ENCODE data around the gene TRDMT1.

TRDMT1 gene

DNA sequence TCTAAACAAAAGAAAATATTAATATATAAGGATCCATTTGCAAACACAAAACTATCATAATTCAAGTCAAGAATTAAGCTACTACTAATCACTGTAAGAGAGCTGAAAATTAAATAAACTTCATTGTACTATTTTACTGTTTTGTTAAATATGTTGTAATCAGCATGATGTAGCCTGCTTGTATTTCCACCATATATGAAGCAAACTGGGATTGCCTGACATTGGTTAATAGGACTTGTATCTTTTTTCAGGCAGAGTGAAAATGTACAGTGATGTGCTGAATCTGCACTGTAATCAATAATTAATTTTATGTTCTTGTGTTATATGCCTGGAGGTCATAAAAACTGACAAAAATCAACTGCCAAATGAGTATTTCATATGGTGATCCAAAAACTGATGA lies 25.4 kb downstream of the TRDMT1 start:
- DNase-seq (ENCODE audit: low read depth in 2 of 2): no peak

DNA sequence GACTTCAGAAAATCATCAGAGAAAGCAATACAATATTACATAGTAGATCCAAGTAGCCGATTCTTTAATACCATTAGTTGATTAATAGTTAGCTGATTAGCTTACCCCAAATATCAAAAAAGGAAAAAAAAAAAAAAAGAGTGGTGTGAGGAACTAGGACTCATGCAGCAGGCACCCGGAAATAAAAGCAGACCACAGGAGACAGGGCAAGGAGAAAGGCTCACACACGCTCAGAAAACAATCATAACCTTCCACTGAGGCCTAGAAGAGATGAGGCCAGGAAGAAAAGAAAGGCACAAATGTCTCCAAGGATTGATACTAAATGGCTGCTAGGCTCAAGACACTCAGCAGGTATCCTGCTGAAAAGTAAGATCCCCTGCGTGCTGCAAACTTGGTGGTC lies 25.9 kb downstream of the TRDMT1 start:
- no peak for DNase-seq (ENCODE audit: low read depth in 2 of 2)

DNA sequence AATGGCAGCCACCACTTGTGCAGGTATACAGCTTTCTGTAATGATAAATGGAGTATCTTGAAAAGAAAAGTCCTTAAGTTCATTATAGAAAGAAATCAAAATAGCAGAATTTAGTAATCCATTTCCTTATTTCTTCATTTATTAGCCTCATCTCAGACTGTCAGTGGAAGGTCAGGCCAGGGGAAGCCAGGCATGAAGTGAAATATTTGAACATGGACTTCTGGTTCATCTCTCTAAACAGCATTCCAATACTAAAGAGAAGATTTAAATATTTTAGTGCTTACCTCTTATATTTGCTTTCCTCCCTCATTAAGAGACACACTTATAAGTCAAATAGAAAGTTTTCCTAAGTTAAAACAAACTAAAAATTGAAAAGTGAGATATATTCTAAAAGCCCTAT lies 26.8 kb downstream of the TRDMT1 start:
- no peak for DNase-seq (ENCODE audit: low read depth in 2 of 2)

DNA sequence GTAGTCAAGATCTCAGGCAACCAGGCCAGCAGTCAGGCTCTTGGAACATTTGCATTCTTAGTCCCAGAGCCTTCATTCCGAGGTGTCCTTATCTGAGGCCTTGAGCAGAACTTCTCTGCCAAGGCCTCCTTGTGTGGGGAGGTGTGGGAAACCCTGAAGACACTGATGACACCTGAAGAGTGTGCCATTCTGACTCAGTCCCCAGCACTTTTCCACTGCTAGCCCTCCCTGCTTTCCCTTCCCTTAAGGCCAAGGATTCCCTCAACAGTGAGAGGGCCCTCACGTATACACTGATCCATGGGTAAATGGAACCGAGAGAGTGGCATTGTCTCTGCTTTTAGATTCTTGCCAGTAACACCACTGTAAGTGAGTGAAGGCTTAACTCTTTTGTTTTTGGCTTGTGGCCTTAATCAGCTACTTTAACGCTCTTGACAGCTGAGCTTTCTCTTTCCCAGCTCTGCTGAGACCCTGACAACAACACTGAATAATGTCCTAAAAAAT lies 30.3 kb downstream of the TRDMT1 start:
- DNase-seq (ENCODE audit: low read depth in 2 of 2): no peak

DNA sequence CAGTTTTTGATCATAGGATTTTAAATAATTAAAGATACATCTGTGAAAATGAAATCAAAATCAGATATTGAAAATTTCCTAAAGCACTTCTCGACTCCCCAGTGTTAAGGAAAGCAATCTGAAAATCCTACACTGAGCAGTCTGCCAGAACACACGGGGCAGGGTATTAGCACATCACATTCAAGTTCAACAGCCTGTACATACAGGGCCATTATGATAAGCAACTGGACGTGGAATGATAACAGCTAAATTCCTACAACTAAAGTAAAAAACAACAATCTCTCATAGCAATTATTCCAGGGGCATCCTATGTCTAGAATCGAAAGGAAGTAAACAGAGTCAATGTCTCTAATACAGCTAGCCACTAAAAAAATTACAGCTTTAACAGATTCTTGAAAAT lies 31.7 kb downstream of the TRDMT1 start:
- DNase-seq (ENCODE audit: low read depth in 2 of 2): no peak

DNA sequence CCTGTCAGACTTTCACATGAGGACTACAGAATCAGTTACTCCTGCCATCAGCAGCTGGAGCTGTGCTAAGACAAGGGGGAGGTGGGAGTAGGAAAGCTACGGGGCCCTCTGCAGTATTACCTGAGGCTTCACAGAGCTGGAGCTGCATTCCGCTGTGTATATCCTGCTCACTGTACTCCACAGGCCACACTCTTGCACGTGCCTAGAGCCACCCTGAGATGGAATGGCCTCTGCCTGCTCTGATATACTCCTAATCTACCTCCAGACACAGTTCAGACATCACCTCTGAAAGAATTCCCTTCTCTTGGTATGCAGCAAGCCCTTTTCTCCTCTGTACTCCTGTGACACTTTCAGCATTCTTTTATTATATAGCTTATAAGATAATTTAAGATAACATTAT lies 34.8 kb downstream of the TRDMT1 start:
- no peak for DNase-seq (ENCODE audit: low read depth in 2 of 2)

DNA sequence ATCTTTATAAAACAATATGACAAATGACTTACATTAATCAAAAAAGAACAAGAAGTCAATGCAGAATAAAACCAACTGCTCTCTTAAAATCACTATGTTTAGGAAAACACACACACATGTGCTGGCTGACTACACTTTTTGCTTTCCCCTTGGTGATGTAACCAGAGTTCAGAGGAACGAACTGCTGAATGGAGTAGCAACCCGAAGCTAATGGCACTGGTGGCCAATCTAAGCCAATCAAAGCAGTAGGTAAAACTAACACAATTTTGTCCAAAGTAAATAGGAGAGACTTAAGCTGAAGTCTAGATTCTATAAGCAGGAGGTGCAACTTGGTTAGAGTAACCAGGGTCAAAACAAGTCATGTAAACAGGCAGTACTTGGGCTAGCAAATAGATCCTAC lies 38.6 kb downstream of the TRDMT1 start:
- DNase-seq (ENCODE audit: low read depth in 2 of 2): no peak

DNA sequence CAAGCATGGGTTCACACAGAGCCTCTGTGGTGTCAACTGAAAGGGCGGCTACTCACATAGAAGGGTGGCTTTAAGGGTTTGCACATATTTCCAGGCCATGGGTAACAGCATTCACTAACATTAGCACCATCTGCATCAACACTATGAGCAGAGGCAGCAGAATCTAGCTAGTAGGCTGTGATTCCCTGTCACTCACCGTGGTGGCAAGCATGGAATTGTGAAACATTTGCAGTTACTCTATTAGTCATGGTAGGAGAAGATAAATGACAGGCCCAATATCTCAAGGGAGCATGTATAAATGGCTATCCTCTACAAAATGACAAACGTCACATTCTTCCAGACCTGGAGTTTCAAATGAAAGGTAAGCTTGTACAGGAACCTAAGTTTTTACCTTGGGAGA lies 39.7 kb downstream of the TRDMT1 start:
- no peak for DNase-seq (ENCODE audit: low read depth in 2 of 2)

DNA sequence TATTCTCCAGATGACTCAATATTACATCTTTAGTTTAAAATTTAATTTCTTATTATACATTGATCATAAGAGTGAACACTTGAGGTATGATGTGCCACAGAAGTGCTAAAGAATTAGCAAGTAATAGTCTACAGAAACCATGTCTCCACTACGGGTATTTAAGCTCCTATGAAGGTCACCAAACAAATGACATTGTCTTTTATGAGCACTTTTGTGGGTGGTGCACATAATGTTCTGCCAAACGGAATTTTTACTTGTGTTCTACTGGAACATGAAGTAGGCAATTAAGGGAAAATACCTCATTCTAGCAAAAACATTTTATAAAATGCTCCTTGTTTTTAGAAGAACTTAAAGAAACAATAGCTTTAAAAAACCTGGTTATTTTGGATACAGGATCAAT lies 44.4 kb downstream of the TRDMT1 start:
- DNase-seq (ENCODE audit: low read depth in 2 of 2): no peak

DNA sequence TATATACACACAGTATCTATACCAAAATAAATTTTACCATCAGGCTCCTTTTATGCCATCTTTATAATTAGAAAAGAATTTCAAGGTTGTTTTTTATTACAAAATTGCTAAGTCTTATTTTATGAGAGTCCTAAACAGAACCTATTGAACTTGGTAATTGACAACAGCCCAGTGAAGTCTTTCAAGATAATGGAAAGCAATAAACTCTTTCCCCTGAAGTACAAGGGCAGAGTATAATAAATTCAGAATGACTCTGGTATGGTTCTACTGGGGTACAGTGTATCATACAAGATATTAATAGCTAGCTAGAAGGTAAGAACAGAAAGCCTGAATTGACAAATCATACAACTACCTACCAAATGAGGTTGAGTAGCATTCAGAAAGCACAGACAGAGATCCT lies 45.6 kb downstream of the TRDMT1 start:
- DNase-seq (ENCODE audit: low read depth in 2 of 2): no peak

DNA sequence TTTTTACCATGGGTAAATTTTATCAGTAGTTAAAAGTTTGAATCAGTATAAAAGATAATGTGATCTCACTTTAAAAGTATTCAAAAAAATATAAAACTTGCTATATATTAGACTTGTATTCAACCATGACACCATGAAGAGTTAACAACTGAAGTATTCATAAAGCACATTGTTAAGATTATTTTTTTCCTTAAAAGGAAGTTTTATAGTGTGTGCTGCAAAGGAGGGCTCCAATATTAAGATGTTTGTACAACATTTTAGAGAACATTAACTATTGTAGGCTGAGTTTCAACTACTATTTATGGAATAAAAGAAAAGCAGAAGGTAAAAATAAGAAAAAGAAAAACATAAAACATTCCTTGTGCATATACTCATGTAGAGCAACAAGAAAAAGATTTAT lies 47.4 kb downstream of the TRDMT1 start:
- no peak for DNase-seq (ENCODE audit: low read depth in 2 of 2)

DNA sequence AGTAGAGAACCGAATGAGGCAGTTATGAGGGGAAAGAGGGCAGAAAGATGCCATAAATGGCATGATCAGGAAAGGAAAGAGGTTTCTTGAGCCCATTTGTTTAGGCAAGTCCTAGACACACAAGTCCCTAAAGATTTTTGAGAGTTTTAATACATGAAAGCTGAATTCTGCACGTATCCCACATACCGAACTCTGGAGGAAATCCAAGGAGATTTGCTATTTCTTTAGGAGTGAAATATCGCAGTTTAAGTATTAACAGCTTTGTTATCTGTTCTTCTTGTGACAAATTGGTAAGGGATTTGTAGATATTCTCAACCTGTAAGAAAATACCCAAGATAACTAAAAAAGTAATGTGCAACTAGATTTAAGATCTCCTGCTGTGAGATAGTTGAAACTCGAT lies 48.2 kb downstream of the TRDMT1 start:
- DNase-seq (ENCODE audit: low read depth in 2 of 2): no peak

DNA sequence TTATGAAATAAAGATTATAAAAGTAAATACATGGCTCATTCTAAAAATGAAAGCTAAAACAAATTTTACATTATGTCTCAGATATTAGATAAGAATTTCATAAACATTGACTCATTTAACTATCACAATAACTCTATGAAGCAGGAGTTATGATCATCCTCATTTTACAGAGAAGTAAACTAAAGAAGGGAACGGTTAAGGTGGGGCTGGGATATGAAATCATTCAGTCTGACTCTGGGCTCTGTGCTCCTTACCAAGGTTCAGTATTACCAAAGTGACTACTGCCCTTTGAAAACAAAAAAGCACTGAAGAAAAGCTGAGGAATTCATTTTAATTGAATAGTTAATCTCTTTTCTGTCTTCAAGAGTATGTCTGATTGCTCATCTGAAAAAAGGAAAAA lies 49.8 kb downstream of the TRDMT1 start:
- no peak for DNase-seq (ENCODE audit: low read depth in 2 of 2)

DNA sequence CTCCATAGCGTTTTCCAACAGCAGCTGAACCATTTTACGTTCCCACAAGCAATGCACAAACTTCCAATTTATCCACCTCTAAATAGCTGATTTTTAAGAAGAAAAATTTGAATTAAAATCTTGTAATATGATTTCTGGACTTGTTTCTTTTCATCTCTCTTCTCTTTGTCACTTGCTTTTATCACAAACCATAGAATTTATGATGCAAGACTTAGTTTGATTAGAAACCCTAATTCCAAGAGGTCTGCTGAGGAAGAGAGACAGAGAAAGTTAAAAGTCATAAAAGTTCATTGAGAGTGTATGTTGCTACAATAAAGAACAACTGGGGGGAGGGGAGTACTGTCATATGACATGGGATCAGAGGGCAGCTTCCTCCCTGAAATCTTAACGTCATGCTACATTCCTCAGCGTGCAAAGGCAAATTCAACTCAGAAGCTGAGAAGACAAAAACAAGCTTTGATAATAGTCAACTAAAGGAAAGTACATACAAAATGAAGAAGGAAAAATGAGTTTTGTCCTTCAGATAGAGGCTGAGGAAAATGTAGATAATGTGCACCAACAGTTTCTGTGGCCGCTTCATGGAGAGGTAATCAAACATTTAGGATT lies 53.5 kb downstream of the TRDMT1 start:
- no peak for DNase-seq (ENCODE audit: low read depth in 2 of 2)

DNA sequence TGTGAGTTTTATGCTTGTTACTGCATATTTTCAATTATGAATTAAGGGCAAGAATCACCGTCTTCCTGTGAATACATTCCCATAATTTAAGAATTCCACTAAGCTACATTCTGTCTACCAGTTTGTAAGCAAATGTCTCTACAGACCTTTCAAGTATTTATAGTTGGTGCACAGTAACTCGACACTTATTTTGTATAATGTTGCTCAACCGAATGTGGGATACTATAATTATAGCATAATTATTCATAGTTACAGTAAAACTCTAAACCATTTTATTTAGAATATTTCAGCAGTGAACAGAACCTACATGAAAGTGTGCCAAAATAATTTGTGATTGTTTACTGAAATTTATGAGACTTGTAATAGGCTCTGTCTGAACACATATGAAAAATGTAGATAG lies 54.6 kb downstream of the TRDMT1 start:
- no peak for DNase-seq (ENCODE audit: low read depth in 2 of 2)

DNA sequence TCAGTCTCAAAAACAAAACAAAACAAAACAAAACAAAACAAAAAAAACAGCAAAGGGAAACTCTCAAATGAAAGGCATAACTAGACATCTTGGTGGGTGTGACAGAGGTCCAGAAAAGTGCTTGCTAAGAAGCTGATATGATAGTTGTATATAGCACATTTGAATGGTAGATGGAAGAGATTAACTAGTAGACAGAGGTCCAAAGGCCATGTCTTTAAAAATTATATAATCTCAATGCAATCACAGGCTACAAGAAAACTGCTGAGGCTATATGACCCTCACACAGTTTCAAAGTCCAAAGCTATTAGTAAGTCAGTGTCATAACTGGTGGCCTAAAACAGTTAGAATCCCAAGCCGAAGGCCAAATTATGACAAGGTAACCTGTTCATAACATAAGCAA lies 56.2 kb downstream of the TRDMT1 start:
- DNase-seq (ENCODE audit: low read depth in 2 of 2): no peak

DNA sequence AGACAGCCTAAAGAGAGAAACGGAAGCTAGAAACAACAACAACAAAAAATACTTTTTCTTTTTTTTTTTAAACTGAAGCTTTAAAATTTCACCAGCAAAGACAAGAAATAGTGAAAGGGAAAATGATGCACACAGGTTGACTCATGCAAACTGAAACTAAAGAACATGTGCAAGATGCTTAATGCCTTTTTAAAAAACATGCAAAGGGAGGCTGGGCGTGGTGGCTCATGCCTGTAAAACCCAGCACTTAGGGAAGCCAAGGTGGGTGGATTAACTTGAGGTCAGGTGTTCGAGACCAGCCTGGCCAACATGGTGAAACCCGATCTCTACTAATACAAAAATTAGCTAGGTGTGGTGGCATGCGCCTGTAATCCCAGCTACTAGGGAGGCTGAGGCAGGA lies 56.7 kb downstream of the TRDMT1 start:
- peak; percentile 8 to 31 for DNase-seq (ENCODE audit: low read depth in 2 of 2)

DNA sequence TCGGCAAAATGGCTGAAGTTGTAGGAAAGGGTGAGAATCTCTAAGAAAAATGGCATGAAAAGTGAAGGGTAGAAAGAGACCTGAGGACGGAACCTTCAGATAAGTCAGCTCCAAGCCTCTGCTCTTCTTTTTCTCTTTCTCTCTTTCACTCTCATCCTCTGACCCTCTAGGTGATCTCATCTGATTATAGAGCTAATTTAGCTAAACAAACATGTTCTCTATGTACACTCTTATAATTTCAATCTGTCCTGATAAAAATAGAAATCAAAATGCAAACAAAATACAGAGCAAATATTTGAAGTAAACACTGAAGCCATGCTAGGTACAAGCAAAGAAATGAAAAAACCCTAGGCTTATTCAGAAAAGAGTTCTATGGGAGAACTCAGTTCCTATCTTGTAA lies 57.4 kb downstream of the TRDMT1 start:
- DNase-seq (ENCODE audit: low read depth in 2 of 2): no peak

DNA sequence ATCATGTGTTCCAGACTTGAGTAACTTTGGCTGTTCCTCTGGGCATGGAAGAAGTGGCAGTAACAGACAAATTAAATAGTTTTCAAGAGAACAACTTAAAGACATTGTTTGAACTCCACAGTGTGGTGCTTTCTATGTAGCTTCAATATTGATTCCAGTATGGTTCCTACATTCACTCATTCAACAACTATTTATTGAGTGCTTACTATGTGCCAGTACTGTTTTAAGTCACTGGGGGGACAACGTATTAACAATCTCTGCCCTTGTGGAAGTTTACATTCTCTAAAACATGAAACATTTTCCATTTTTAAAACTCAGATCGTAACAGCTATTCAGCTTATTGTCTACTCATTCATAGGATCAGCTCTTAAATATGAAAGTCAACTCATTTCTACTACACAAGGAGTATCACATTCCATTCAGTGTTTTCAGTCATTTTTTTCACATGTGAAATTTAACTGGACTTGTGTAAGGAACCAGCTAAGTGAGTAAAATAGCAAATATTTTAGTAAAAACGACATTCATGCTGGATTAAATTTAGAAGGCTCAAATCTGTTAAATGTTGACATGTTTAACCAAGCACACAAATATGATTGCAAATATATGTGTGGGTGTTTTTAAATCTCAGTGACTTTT lies 58.3 kb downstream of the TRDMT1 start:
- DNase-seq (ENCODE audit: low read depth in 2 of 2): no peak

DNA sequence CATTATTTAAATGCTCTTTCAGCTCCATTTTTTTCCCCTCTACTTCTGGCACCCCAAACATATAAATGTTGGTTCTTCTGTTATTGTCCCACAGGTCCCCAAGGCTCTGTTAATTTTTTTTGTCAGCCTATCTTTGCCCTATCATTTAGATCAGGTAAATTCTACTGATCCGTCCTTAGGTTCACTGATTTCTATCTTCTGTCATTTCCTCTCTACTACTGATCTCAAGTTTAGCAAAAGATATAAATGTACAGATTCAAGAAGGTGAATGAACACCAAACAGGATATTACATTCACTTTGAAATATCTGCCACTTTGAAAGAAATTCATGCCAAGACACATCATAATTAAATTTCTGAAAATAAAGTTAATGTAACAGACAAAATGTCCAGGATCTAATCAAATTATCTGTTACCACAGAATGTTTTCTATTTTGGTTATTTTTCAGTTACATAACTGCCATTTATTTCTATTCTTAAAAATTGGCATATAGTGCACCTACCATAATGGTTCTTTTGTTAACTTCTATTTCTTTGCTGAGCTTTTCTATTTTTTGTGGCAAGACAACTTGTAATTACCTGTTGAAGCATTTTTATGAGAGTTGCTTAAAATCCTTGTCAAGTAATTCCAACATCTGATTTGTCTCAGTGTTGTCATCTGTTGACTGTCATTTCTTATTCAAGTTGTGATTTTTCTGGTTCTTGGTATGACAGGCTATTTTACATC lies 59.8 kb downstream of the TRDMT1 start:
- no peak for DNase-seq (ENCODE audit: low read depth in 2 of 2)

DNA sequence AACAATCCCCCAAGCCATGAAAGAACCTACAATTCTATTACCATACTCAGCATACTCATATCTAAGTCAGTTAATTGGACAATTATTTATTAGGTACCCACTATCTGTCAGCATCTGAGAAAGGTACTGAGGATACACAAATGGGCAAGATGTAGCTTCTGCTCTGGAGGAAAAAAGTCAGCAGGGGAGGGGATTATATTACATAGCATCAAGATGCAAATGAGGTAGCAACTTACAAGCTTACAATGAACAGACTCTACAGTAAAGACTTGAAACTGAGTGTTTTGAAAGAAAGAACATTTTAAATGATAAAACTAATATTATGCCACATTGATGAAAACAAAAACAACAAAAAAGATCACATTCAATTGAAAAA lies 61.1 kb downstream of the TRDMT1 start:
- no peak for DNase-seq (ENCODE audit: low read depth in 2 of 2)

DNA sequence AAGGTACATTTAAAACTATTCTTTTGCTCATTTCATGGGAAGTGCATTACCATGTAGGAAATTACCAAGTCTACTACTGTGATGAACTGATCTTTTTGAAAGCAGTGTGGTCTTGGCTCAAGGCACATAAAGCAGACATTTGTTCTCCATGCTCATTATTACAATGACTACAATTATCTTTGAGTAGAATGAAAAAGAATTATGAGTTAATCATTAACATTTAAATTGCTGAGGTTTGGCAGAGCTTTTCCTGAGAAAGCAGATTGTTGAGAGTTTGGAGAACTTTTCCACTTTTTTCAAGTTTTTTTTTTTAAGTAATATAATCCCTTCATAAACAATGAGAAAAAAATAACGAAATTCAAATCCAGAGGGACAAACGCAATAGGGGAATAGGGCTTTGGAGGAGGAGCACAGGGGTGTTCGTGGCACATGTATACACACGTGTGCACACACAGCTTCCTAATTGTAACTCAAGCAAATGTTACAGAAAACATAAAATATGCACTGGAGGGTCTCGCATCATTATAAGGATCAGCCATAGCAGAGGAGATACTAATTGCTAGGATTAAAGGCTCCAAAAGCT lies 62.9 kb downstream of the TRDMT1 start:
- no peak for DNase-seq (ENCODE audit: low read depth in 2 of 2)

DNA sequence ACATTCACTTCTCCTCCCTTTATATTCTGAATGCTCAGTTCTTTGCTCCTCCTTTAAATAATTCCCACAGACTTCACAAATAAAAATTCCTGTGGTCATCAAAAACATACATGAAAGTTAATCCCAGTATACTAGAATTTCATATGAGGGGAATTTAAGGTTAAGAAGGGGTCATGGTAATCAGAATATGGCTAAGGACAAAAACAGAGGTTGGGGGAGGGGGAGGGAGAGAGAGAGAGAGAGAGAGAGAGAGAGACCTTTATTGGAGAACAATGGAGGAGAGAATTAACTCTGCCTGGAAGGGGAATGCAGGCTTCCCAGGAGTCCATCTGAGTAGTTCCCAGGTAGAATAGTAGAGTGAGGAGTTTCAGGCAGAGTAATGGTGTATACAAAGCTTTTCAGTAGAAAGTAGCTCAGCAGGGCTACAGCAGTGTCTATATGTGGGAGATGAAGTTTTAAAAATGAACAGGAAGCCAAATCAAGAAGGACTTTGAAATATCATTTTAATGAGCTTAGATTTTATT lies 66.7 kb downstream of the TRDMT1 start:
- DNase-seq (ENCODE audit: low read depth in 2 of 2): no peak

All from stimulated activated CD8-positive, alpha-beta memory T cell treated with anti-CD3 and anti-CD28 coated beads, Interleukin-7, amount 100 ng/mL, for 4 hours (primary cell).